ENCODE measurements around the gene RAB6B. TPM values are rescaled to one million over a fixed set of nuclear protein-coding genes. Genes with fewer than 3 reads are reported as not detected.

RAB6B gene
- total RNA-seq, 1 experiment from 2014 or later: 14.1 TPM

- intact Hi-C loops (cut with micrococcal nuclease): no loop called here
- Histone ChIP-seq H3K27me3 (ENCODE audit: insufficient read depth, low read length) (no peaks in the 10 kb centered on the region), H3K9ac (ENCODE audit: low read length) (no peak overlapping the region), H3K4me2 (ENCODE audit: low read length) (no peak overlapping the region), H4K20me1 (ENCODE audit: insufficient read depth) (no peaks in the 10 kb centered on the region), H3K36me3 (ENCODE audit: control insufficient read depth in 1 of 2, insufficient read depth in 2 of 2, low read length in 2 of 2) (no peaks in the 10 kb centered on the region), H2AFZ (ENCODE audit: low read depth, low read length, poor library complexity, severe bottlenecking) (no peak overlapping the region), H3K27ac (ENCODE audit: low read depth, low read length) (no peak overlapping the region), H3K9me2 (ENCODE audit: insufficient read depth) (no peaks in the 10 kb centered on the region), H3K79me2 (ENCODE audit: insufficient read depth, low read length) (no peaks in the 10 kb centered on the region), H3K4me3 (replicated peaks in 1 of 2; ENCODE audit: low read depth in 1 of 2, low read length in 2 of 2) (no peak overlapping the region), H3K9me3 (ENCODE audit: control insufficient read depth in 1 of 2, insufficient read depth in 1 of 2, low read depth in 1 of 2, low read length in 2 of 2) (no peaks in the 10 kb centered on the region), H3K4me1 (ENCODE audit: control insufficient read depth in 1 of 2, insufficient read depth in 2 of 2, low read length in 2 of 2) (no peaks in the 10 kb centered on the region)
- ATAC-seq (no peak), DNase-seq (ENCODE audit: low read depth, low spot score) (no peak)
- ChIA-PET RAD21 (ENCODE audit: low non-redundant PET in 1 of 2, low total read pairs in 2 of 2, uncharacterized antibody in 2 of 2, unreplicated experiment in 2 of 2) (no interaction called here), POLR2A (no interaction called here), CTCF (no interaction called here)
- BruUV-seq (replicated peaks): no TSS peak
- no peak for TF ChIP-seq CTCF (IDR thresholded peaks at IDR 0.05 in 2 of 3, conservative IDR thresholded peaks at IDR 0.05 in 1 of 3; ENCODE audit: borderline replicate concordance in 1 of 3, insufficient read depth in 1 of 3, low read depth in 2 of 3, low read length in 2 of 3)
- no peak for TF ChIP-seq POLR2AphosphoS5 (IDR thresholded peaks at IDR 0.05; ENCODE audit: low read depth, low read length)
- TF ChIP-seq YY1 (IDR thresholded peaks at IDR 0.05; ENCODE audit: extremely low read depth, insufficient replicate concordance, low read depth, low read length): no peak
- no peak for TF ChIP-seq TCF7L2 (IDR thresholded peaks at IDR 0.05; ENCODE audit: borderline replicate concordance, extremely low read depth, insufficient read depth, insufficient read length)
- TF ChIP-seq POLR2A (IDR thresholded peaks at IDR 0.05; ENCODE audit: borderline replicate concordance, extremely low read depth, insufficient read depth, insufficient read length): no peak
Observed at GRCh38 chr3:133836497-133837158, 59.1 kb downstream of the RAB6B start.

DNA sequence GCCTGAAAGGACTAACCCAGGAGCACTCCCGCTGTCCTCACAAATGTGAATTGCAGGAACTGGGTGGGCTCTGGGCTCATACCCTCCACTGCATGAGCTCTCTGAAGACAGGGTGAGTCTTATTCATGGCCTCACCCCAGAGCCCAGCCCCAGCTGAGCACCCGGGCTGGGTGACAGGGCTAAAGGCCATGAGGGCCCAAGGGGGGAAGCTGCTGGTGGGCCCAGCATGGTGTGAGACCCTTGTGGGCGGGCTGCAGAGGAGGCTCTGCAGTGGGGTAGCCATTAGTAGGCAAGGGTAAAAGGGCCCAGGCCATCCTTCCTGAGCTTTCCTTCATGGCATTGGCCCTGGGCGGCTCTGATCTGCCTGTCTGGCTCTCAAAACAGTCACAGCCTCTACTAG is 59.7 kb downstream of the RAB6B start:
- CTCF ChIA-PET: no interaction called here
- POLR2A ChIA-PET: no interaction called here
- no peak overlapping the region for H3K4me2 ChIP-seq (ENCODE audit: low read length)
- H3K36me3 ChIP-seq (ENCODE audit: control insufficient read depth in 1 of 2, insufficient read depth in 2 of 2, low read length in 2 of 2): no peaks in the 10 kb centered on the region
- H3K9ac ChIP-seq (ENCODE audit: low read length): no peak overlapping the region
- H3K9me2 ChIP-seq (ENCODE audit: insufficient read depth): no peaks in the 10 kb centered on the region
- H3K79me2 ChIP-seq (ENCODE audit: insufficient read depth, low read length): no peaks in the 10 kb centered on the region
- no peaks in the 10 kb centered on the region for H3K27me3 ChIP-seq (ENCODE audit: insufficient read depth, low read length)
- no peaks in the 10 kb centered on the region for H4K20me1 ChIP-seq (ENCODE audit: insufficient read depth)
- BruUV-seq (replicated peaks): no TSS peak
- TF ChIP-seq ZNF274 (IDR thresholded peaks at IDR 0.05; ENCODE audit: low read depth, low read length): no peak
- RAD21 ChIA-PET (ENCODE audit: low non-redundant PET in 1 of 2, low total read pairs in 2 of 2, uncharacterized antibody in 2 of 2, unreplicated experiment in 2 of 2): no interaction called here
- H3K9me3 ChIP-seq (ENCODE audit: control insufficient read depth in 1 of 2, insufficient read depth in 1 of 2, low read depth in 1 of 2, low read length in 2 of 2): no peaks in the 10 kb centered on the region
- DNase-seq (ENCODE audit: low read depth, low spot score) (no peak), ATAC-seq (no peak)
- H3K4me3 ChIP-seq (replicated peaks in 1 of 2; ENCODE audit: low read depth in 1 of 2, low read length in 2 of 2): no peak overlapping the region
- no peak overlapping the region for H3K27ac ChIP-seq (ENCODE audit: low read depth, low read length)
- intact Hi-C loops (cut with micrococcal nuclease): no loop called here
- no peaks in the 10 kb centered on the region for H3K4me1 ChIP-seq (ENCODE audit: control insufficient read depth in 1 of 2, insufficient read depth in 2 of 2, low read length in 2 of 2)
- H2AFZ ChIP-seq (ENCODE audit: low read depth, low read length, poor library complexity, severe bottlenecking): no peak overlapping the region

Data from HCT116 (cell line).